ENCODE measurements around the gene CHD3. TPM values are rescaled to one million over a fixed set of nuclear protein-coding genes. Genes with fewer than 3 reads are reported as not detected.

Gene CHD3
- total and polyA plus RNA-seq, 2 experiments from 2014 or later: 2.9 to 9.7 TPM

- peaks cover 3% of the 10 kb centered on the region; the same call in 1 of the 3 replicates for H3K4me1 Mint-ChIP-seq
These were observed 6.5 kb upstream of the CHD3 start for GRCh38 chr17:7882068-7882467.

GRCh38 chr17:7882629-7883028, 6.0 kb upstream of the CHD3 start:
- Histone ChIP-seq H2AFZ (no peak overlapping the region), H3F3A (replicated peaks; ENCODE audit: low read depth) (peaks cover 8% of the 10 kb centered on the region), H3K4me3 (no peak overlapping the region), H3K4me1 (ENCODE audit: insufficient read depth) (peaks cover 29% of the 10 kb centered on the region), H4K20me1 (replicated peaks; ENCODE audit: insufficient read depth) (no peaks in the 10 kb centered on the region), H3K9me2 (ENCODE audit: insufficient read depth) (no peaks in the 10 kb centered on the region), H3K27ac (ENCODE audit: low read depth) (no peak overlapping the region), H3K27me3 (ENCODE audit: insufficient read depth) (peaks cover 60% of the 10 kb centered on the region), H3K36me3 (ENCODE audit: insufficient read depth) (no peaks in the 10 kb centered on the region), H3K79me2 (replicated peaks; ENCODE audit: insufficient read depth) (no peaks in the 10 kb centered on the region), H3K4me2 (no peak overlapping the region)
- no peaks in the 10 kb centered on the region; the same call in 2 of the 3 replicates for H3K36me3 Mint-ChIP-seq (ENCODE audit: low read depth)
- peaks cover 3% of the 10 kb centered on the region; the same call in 1 of the 3 replicates for H3K4me1 Mint-ChIP-seq
- no peak overlapping the region for H3K4me3 Mint-ChIP-seq
- H3K9me3 Mint-ChIP-seq: no peaks in the 10 kb centered on the region; the same call in 2 of the 3 replicates
- TF ChIP-seq CREB1 (CRISPR knock-in tag; IDR thresholded peaks at IDR 0.05; ENCODE audit: low read depth): no peak
- TF ChIP-seq JUNB (IDR thresholded peaks at IDR 0.05; ENCODE audit: unreplicated experiment): no peak
- TF ChIP-seq EZH2phosphoT487 (IDR thresholded peaks at IDR 0.05; ENCODE audit: unreplicated experiment): no peak
- no peak for TF ChIP-seq ZNF114 (CRISPR knock-in tag; IDR thresholded peaks at IDR 0.05)
- TF ChIP-seq ZNF462 (CRISPR knock-in tag; IDR thresholded peaks at IDR 0.05): no peak
- no peak for TF ChIP-seq REST (IDR thresholded peaks at IDR 0.05; ENCODE audit: unreplicated experiment)
- TF ChIP-seq STAT1 (IDR thresholded peaks at IDR 0.05; ENCODE audit: unreplicated experiment): no peak
- TF ChIP-seq EZH2 (IDR thresholded peaks at IDR 0.05; ENCODE audit: low read depth, unreplicated experiment): no peak
- peaks cover 2% of the 10 kb centered on the region for H3K27me3 Mint-ChIP-seq (ENCODE audit: insufficient read depth, low read depth, poor library complexity)
- no peak for DNase-seq (ENCODE audit: low spot score)
- no peak overlapping the region for H3K27ac Mint-ChIP-seq
- no peak for ATAC-seq

More at GRCh38 chr17:7882068-7882467, 6.5 kb upstream of the CHD3 start:
- H3K4me2 ChIP-seq: no peak overlapping the region
- no peak overlapping the region for H3K27ac ChIP-seq (ENCODE audit: low read depth)
- ATAC-seq (no peak), DNase-seq (ENCODE audit: low spot score) (no peak)
- Mint-ChIP-seq H3K9me3 (no peaks in the 10 kb centered on the region; the same call in 2 of the 3 replicates), H3K36me3 (ENCODE audit: low read depth) (no peaks in the 10 kb centered on the region; the same call in 2 of the 3 replicates), H3K4me3 (no peak overlapping the region), H3K27me3 (ENCODE audit: insufficient read depth, low read depth, poor library complexity) (peaks cover 2% of the 10 kb centered on the region), H3K27ac (no peak overlapping the region)
- H3K27me3 ChIP-seq (ENCODE audit: insufficient read depth): peaks cover 57% of the 10 kb centered on the region
- no peak overlapping the region for H2AFZ ChIP-seq
- H3K4me3 ChIP-seq: no peak overlapping the region
- TF ChIP-seq JUNB (IDR thresholded peaks at IDR 0.05; ENCODE audit: unreplicated experiment) (no peak), EZH2phosphoT487 (IDR thresholded peaks at IDR 0.05; ENCODE audit: unreplicated experiment) (no peak), EZH2 (IDR thresholded peaks at IDR 0.05; ENCODE audit: low read depth, unreplicated experiment) (no peak), NANOG (IDR thresholded peaks at IDR 0.05; ENCODE audit: borderline replicate concordance) (no peak)
- H3K79me2 ChIP-seq (replicated peaks; ENCODE audit: insufficient read depth): no peaks in the 10 kb centered on the region
- H3K4me1 ChIP-seq (ENCODE audit: insufficient read depth): peaks cover 26% of the 10 kb centered on the region
- no peaks in the 10 kb centered on the region for H3K9me2 ChIP-seq (ENCODE audit: insufficient read depth)
- no peaks in the 10 kb centered on the region for H4K20me1 ChIP-seq (replicated peaks; ENCODE audit: insufficient read depth)
- no peaks in the 10 kb centered on the region for H3K36me3 ChIP-seq (ENCODE audit: insufficient read depth)
- H3F3A ChIP-seq (replicated peaks; ENCODE audit: low read depth): peaks cover 8% of the 10 kb centered on the region

Data from GM23338 (cell line).